Ovary (tissue), 9 donors: Measurements from ENCODE around the gene NFIA. TPM values are rescaled to one million over a fixed set of nuclear protein-coding genes. Genes with fewer than 3 reads are reported as not detected.

Source experiments
- DNase-seq, 5 donors: peaks; one replicate each; pipeline ENCODE4 v3.0.0-alpha.2; 2019 to 2020
- H3K27ac ChIP-seq, 2 donors: fragments of 200-600 bp; one replicate each; pipeline versions ENCODE4 v1.5.1 to v1.8.0; 2019 to 2022
- H3K27me3 ChIP-seq: fragments of 200-600 bp; one replicate; pipeline ENCODE4 v1.8.0; 2022
- H3K36me3 ChIP-seq: fragments of 200-600 bp; sonication (generic); one replicate; pipeline ENCODE4 v1.5.1; 2019
- H3K4me1 ChIP-seq: one replicate; pipeline ENCODE4 v1.8.1; 2013; ENCODE audit warnings: mild to moderate bottlenecking, moderate library complexity; ENCODE audit not compliant: insufficient read depth
- H3K4me3 ChIP-seq: fragments of 200-600 bp; sonication (generic); one replicate; pipeline ENCODE4 v1.5.1; 2017
- H3K9me3 ChIP-seq, 2 donors: fragments of 200-600 bp in 1 of 2; sonication (generic) in 1 of 2; one replicate each; pipeline versions ENCODE4 v1.5.1 to v1.8.1; 2013 to 2019; ENCODE audit warnings: mild to moderate bottlenecking in 1 of 2, moderate library complexity in 1 of 2
- EP300 ChIP-seq: sonication (generic); formaldehyde crosslinking; IDR thresholded peaks from one replicate; pipeline ENCODE4 v1.6.1; 2017; ENCODE audit warnings: antibody characterized with exemption
- POLR2A ChIP-seq: fragments of 450-650 bp; IDR thresholded peaks from one replicate; pipeline ENCODE4 v1.6.1; 2017; ENCODE audit warnings: antibody characterized with exemption, mild to moderate bottlenecking, moderate library complexity
- WGBS, 3 donors: extraction: QIAGEN DNeasy Blood & Tissue Kit in 1 of 3; methylation state at CpG; one replicate each; pipeline versions ENCODE4 v1.1.5 to v1.1.7; 2013 to 2017; 5-methylcytosine and 5-hydroxymethylcytosine counted together
- intact Hi-C, 4 donors: fragments of 100-400 bp; cut with DNase I; formaldehyde crosslinking; loops; one replicate each; pipeline versions ENCODE4 v1.11.0 to v1.15.1; 2022 to 2023
- polyA plus RNA-seq, 2 donors: library from polyadenylated mRNA; stranded (reverse); fragments of 200-250 nt in 1 of 2; fragments of 350-450 nt in 1 of 2; fragmentation: Illumina TruSeq in 1 of 2; extraction: RNeasy Lipid Tissue Mini Kit (QIAGEN cat#74804) in 1 of 2; gene quantifications; one replicate each; pipeline ENCODE4 v1.2.3, GENCODE V29; 2013 to 2014
- total RNA-seq, 7 donors: library from RNA; depleted of rRNA in 2 of 7; stranded (reverse); fragments of >200 nt in 2 of 7; fragmentation: NEBNext Ultra II Directional in 3 of 7; extraction: Animal tissue kit (Norgen Biotek cat#: 25700) in 3 of 7; gene quantifications; one replicate each; pipeline versions ENCODE4 v1.1.0 to v1.2.4, GENCODE V29; 2016 to 2023
- TF ChIP-seq, protein P1 (sequence below), 3 donors: fragments of 450-650 bp in 2 of 3; fragments of 200-600 bp in 1 of 3; IDR thresholded peaks; one replicate each; pipeline versions ENCODE4 v1.5.1 to v1.8.0; 2016 to 2022; ENCODE audit warnings: antibody characterized with exemption in 3 of 3, mild to moderate bottlenecking in 1 of 3
- donor health status: DM: no; HTN: no; CAD: no; lungs with moderate emphysema.
- donor health status: DM: no; HTN: no; CAD: no.
- donor health status: Bipolar disorder and iron deficiency.
- donor health status: DM: yes; HTN: yes; CAD: no.
- donor health status: DM: no; HTN: no; CAD: no.
- donor health status: DM: yes; HTN: yes; CAD: no.

NFIA gene
- total and polyA plus RNA-seq, 9 donors: 11.8 to 115 (median 80.9) TPM

DNA sequence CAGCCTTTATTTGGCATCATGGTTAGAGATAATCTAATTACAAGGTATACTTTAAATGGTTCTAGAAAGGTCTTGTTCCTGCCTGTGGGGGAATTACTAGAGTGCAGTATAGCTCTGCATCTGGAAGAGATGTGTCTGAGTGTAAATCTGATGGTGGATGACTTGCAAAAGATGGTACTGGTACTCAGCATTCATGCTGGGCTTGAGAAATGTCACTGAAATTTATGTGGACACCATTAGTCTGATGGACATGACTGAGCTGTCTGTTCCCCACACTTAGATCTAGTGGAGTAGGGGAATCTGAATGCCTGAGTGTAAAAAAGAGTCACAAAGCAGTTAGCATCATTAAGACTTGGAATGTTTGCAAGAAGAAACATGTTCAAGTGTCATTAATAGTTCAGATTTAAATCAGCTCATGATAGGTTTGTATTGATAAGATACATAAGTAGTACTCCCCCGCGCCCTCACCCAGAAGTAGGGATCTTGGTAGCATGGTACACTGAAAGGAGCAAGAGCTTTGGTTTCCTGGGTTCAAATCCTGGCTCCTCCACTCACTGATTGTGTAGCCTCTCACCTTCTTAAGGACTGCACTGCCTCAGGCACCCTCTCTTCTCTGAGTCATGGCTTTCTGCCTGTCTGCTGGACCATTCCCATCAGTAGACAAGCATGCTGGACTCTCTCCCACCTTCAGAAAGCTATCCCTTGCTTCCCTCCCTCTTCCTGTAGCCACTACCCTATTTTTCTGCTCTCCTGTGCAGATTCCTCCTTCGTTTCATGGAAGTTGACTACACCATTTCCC is 292.9 kb downstream of the NFIA start:
- H3K27me3 ChIP-seq: no peaks in the 10 kb centered on the region
- TF ChIP-seq, protein P1, sequence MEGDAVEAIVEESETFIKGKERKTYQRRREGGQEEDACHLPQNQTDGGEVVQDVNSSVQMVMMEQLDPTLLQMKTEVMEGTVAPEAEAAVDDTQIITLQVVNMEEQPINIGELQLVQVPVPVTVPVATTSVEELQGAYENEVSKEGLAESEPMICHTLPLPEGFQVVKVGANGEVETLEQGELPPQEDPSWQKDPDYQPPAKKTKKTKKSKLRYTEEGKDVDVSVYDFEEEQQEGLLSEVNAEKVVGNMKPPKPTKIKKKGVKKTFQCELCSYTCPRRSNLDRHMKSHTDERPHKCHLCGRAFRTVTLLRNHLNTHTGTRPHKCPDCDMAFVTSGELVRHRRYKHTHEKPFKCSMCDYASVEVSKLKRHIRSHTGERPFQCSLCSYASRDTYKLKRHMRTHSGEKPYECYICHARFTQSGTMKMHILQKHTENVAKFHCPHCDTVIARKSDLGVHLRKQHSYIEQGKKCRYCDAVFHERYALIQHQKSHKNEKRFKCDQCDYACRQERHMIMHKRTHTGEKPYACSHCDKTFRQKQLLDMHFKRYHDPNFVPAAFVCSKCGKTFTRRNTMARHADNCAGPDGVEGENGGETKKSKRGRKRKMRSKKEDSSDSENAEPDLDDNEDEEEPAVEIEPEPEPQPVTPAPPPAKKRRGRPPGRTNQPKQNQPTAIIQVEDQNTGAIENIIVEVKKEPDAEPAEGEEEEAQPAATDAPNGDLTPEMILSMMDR (IDR thresholded peaks at IDR 0.05): no peak
- TF ChIP-seq EP300: no peak
- no peak for TF ChIP-seq POLR2A
- DNase-seq: no peak
- no peak overlapping the region for H3K4me3 ChIP-seq
- no peak overlapping the region for H3K27ac ChIP-seq
- H3K9me3 ChIP-seq: no peaks in the 10 kb centered on the region
- 92 to 98% (median 97%) methylated on average over 3 of the region's 3 CpGs for WGBS, 3 donors
- H3K36me3 ChIP-seq: no peaks in the 10 kb centered on the region
- H3K4me1 ChIP-seq: no peaks in the 10 kb centered on the region
- intact Hi-C loops: no loop called here

DNA sequence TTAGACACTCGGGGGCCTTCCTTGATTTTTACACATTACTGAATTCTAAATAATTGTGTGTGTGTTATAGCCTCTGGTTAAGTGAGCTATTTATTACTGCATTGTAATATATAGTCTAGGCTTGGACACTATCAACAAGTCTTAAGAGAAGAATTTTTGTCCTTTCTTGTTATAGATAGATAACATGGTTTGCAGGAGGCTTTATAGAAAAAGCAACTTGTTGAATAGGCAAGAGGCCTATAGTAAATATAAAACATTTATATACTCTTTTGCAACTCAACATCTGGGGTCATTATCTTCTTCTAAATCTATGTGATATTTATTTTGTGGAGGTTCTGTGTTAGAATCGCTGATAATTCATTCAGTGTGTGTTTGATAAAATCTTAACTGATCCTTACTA is 293.8 kb downstream of the NFIA start:
- H3K4me1 ChIP-seq: no peaks in the 10 kb centered on the region
- H3K4me3 ChIP-seq: no peak overlapping the region

DNA sequence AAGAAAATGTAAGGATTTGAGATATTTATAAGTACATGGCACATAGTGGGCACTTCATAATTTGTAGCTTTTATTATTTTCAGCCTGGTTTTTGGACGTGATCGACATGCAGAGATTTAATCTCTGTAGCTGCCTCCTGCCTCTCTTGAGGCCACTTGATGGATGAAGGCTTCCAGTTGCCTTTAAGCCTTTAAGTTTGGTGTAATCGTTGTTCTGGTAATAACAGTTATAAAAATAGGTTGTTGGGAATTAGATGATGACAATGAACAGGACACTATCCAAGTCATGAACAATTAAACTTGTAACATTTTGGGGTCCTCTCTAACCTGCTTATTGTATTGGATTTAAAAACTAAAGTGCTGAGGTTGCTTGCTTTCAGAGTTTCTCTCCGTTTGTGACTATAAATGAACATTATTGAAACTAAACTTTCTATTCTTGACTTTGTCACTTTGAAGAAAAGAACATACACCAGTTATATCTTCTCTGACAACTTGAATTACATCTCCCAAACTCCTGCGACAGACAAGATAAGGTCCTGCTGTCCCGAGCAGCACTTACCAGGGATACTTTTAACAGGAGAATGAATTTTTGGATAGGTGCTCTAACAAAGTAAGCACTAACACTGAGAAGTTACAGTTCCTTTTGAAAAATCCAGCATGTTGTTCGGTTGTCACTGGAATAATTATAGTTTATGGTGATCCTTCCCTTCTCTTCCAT is 295.0 kb downstream of the NFIA start:
- DNase-seq: no peak
- intact Hi-C loops: no loop called here
- TF ChIP-seq POLR2A: no peak
- TF ChIP-seq, protein P1 (IDR thresholded peaks at IDR 0.05): no peak
- TF ChIP-seq EP300: no peak
- WGBS, 3 donors: 73 to 88% (median 86%) methylated on average over 7 of the region's 7 CpGs
- Histone ChIP-seq H3K4me3 (no peak overlapping the region), H3K27me3 (no peaks in the 10 kb centered on the region), H3K9me3 (no peaks in the 10 kb centered on the region), H3K27ac (no peak overlapping the region), H3K4me1 (no peaks in the 10 kb centered on the region), H3K36me3 (no peaks in the 10 kb centered on the region)

More for the DNA sequence above, 293.8 kb downstream of the NFIA start:
- Histone ChIP-seq H3K36me3 (no peaks in the 10 kb centered on the region), H3K27me3 (no peaks in the 10 kb centered on the region), H3K9me3 (no peaks in the 10 kb centered on the region), H3K27ac (no peak overlapping the region)
- 97 to 98% (median 98%) methylated on average over 2 of the region's 2 CpGs for WGBS, 3 donors
- no peak for DNase-seq
- intact Hi-C loops: no loop called here
- TF ChIP-seq POLR2A (no peak), EP300 (no peak)
- TF ChIP-seq, protein P1 (IDR thresholded peaks at IDR 0.05): no peak

DNA sequence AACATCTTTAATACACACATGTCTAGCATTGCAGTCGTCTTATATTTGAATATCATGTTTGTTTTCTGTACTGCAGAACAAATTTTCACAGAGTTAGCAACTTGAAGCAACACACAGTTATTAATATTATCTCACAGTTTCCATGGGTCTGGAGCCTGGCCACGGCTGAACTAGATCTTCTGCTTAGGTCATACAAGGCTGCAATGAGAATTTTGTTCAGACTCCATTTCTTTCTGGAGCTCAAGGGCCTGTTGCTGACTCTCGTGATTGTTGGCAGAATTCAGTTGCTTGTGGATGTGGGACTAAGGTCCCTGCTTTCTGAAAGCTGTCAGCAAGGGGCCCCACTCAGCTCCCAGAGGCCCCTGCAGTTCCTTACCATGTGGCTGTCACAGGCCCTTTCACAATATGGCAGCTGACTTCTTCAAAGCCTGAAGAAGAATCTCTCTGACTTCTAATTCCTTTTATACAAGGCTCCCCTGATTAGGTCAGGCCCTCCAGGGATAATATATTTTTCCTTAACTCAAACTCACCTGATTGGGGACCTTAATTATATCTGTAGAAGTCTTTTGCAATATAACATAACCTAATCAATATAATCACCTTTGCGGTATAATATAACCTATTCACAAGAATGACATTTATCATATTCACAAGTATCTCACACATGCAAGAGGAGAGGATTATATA is 296.3 kb downstream of the NFIA start:
- Histone ChIP-seq H3K27me3 (no peaks in the 10 kb centered on the region), H3K4me1 (no peaks in the 10 kb centered on the region), H3K27ac (no peak overlapping the region), H3K9me3 (no peaks in the 10 kb centered on the region), H3K36me3 (no peaks in the 10 kb centered on the region), H3K4me3 (no peak overlapping the region)
- intact Hi-C loops: no loop called here
- TF ChIP-seq, protein P1 (IDR thresholded peaks at IDR 0.05): no peak
- TF ChIP-seq EP300: no peak
- no peak for TF ChIP-seq POLR2A
- 52 to 60% (median 59%) methylated on average over 4 of the region's 4 CpGs for WGBS, 3 donors
- DNase-seq: no peak
